Activated CD4-positive, CD25-positive, alpha-beta regulatory T cell treated with anti-CD3 and anti-CD28 coated beads, Interleukin-2, amount 50 U/mL, for 72 hours (primary cell): ENCODE data around the gene SERTAD1.
"Not testable (repeated sequence)": the region's sequence is repeated elsewhere in the genome, so short reads cannot be mapped to it uniquely, and the experiment has no call there.

ENCODE experiments used
- DNase-seq: peaks from one replicate; pipeline ENCODE4 v3.0.0; 2021

The SERTAD1 gene

DNA sequence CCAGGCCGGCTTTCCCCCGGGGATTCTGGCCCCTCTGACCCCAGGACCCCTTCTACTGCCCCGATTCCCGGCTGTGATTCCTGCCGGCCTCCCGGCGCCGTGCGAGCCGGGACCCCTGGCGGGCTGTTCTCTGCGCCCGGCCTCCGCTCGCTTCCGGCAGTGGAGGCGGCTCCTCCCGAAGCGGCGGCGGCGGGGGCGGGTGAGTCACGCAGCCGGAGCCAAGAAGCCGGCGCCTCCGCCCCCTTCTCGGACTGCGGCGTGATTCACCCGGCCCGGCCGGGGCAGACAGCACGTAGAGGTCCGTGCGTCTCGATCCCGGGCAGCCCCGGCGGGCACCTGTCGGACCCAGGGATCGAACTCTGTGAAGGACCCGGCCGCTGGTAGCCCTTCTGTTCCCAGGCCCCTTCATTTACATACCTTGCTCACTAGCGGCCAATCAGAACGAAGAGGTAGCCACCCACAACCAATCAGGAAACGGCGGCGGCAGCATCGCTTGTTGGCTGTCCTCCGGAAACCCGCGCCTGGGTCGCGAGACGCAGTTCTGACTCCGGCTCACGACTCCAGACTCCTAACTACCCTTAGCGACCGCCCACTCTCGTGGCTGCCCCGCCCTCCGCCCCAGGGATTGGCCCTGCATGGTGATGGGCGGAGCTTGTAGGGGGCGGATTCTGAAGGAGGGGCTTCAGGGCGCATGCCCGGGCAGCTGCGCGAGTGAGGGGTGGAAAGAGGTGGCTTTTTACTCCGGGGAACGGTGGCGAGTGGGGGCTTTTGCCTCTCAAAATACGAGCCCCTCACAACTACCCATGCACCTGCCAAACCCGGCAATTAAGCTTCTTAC is at the start of gene SERTAD1:
SERTAD1 (minus strand) TSS at position 543 of the 838 bp plus-strand sequence. CDS start 2,446 bp downstream, outside the sequence.
- peak; percentile 100 for DNase-seq

- no peak for DNase-seq
Measured at GRCh38 chr19:40474737-40475136, 48.9 kb upstream of the SERTAD1 start.

GRCh38 chr19:40472516-40472915 is 46.7 kb upstream of the SERTAD1 start:
- no peak for DNase-seq

- no peak for DNase-seq
Measured at GRCh38 chr19:40471111-40471510, 45.3 kb upstream of the SERTAD1 start.

DNA sequence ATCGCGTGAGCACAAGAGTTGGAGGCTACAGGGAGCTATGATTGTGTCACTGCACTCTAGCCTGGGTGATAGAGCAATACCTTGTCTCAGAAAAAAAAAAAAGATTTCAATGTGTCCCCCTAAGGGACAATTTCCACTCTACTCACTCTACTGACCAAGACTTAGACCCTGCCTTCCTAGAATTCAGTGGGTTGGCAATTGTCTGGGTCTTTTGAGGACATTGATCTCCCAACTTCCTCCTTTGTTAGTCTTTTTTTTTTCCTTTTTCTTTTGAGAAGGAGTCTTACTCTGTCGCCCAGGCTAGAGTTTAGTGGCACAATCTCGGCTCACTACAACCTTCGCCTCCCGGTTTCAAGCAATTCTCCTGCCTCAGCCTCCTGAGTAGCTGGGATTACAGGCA is 43.2 kb upstream of the SERTAD1 start:
- DNase-seq = no peak

DNA sequence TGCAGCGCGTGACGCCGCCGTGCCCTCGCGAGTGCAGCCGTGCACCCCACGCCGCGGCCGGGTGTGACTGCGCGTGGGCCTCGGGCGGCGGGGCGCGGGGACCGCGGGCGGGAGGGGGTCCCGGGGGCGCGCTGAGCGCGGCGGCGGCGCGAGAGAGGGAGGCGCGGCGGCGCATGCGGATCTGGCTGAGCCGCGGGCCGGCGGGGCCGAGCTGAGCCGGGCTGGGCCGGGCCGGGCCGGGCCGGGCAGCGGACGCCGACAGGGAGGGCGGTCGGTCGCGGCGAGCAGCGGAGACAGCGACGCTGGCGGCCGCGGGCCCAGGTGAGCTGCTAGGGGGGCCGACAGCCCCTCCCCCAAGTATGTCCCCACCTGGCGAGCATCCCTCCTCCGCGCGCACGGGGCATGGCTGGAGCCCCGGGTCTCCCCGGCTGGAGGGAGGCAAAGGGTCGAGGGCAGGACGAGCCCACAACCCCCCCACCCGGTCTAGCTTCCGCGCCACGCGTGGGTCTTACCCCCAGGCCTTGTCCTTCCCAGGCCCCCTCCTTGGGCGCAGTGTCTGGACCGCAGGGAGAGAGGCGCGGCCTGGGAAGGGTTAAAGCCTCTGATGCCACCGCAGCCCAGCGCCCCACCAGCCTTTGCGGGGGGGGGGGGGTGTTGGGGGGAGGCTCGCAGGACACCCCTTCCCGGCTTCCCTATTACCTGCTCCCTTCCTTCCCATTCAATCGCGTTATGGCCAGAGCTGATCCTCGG is 41.4 kb upstream of the SERTAD1 start, which contains the start of gene SPTBN4:
SPTBN4 (plus strand) TSS at position 17 of the 750 bp plus-strand sequence. CDS start 5,621 bp downstream, outside the sequence.
- DNase-seq = no peak

DNA sequence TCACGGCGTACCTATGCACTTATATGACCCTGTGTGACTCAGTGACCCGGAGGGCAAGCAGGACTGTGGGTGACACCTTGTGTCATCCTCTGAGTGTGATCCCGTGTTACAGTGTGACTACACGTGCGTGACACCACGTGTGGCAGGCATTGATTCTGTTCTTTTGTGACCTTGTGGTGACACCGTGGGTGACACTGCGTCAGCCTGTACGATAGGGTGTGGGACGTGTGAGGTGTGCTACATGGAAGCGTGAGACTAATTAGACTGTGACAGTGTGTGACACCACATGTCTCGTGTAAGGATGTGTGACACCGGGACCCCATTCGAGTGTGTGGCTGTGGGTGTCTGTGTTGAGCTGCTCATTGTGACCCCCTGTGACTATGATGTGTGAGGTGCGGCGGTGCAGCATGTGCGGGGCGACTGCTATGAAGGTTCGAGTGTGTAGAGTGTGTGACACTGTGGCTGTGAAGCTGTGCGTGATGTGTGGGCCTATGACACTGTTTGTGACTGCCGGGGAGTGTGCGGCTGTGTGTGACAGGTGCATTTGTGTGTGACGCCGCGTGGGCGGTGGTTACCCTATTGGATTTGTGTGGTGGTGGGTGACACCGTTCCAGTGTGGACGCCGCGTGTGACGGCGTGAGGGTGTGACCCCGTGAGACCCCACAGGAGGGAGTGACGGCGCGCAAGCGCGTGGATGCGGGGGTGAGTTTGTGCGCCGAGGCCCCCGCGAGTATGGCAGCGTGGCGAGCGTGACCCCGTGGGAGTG is 40.6 kb upstream of the SERTAD1 start:
- peak; percentile 45 for DNase-seq

DNA sequence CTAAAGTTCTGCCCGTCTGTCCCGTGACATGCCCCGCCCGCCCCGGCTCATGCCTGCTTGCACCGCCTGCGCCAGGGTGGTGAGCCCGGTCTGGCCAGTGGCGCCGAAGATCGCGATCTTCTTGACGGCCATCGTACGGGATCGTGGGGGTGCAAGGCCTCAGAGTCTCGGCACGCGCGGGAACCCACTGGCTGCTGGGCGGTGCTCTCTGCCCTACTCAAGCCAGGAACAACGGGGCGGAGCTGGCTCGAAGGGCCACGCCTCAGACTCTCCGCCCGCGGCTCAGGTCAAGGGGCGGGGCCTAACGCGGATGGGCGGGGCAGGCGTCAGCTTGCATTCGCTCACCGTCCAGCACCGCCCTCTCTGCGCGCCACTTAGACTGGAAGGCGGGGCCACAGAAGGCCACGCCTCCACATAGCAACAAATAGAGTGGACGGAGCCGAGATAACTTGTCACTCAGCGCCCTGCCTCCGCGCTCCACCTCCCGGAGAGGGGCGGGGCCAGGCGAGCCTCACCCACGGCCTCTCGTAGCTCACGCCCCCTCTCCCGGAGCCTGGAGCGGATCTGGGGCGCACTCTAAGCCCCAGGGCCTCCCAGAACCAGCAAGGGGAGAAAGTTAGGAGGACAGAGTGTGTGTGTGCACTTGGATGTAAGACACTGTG is 39.9 kb upstream of the SERTAD1 start, which contains the start of gene BLVRB:
BLVRB (minus strand) TSS at position 189 of the 662 bp plus-strand sequence; CDS start at position 132, 57 bp downstream.
- DNase-seq = peak; percentile 100

GRCh38 chr19:40465025-40465556 is 39.3 kb upstream of the SERTAD1 start:
- DNase-seq = no peak

DNA sequence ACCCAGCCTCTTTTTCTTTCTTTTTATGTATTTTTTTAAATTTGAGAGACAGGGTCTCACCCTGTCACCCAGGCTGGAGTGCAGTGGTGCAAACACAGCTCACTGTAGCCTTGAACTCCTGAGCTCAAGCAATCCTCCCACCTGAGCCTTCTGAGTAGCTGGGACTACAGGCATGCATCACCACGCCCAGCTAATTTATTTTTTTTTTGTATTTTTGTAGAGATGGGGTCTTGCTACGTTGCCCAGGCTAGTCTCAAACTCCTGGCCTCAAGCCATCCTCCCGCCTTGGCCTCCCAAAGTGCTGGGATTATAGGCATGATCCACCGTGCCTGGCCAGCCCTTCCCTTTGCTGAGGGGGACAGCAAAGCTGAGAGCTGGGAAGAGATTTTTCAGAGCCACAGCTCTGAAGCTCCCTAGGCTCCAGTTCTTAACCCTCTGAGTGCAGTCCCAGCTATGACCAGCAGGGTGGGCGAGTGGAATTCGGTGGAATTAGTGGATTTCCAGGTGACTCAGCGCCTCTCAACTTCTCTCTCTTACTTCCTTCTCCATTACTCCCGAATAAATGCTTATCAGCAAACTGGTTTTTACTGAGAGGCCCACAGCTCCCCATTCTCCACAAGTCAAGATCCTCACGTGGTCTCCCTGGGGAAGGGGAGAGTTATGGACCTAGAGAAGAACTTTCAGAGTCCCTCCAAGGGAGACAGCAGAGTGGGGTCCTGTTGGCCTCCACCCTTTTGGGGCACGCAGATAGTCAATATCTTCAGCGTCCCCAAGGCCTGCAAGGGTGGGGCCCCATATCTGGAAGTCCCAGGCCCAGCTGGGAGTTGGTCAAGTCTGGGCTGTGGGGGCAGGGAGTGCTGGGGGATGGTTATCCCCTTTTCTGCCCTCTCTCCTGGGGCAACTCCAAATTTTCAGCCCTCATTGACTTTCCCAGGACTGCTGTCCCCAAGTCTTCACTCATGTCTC is 38.5 kb upstream of the SERTAD1 start:
- DNase-seq = peak; percentile 68

GRCh38 chr19:40463587-40464037 is 37.8 kb upstream of the SERTAD1 start:
- not testable (repeated sequence) for DNase-seq

DNA sequence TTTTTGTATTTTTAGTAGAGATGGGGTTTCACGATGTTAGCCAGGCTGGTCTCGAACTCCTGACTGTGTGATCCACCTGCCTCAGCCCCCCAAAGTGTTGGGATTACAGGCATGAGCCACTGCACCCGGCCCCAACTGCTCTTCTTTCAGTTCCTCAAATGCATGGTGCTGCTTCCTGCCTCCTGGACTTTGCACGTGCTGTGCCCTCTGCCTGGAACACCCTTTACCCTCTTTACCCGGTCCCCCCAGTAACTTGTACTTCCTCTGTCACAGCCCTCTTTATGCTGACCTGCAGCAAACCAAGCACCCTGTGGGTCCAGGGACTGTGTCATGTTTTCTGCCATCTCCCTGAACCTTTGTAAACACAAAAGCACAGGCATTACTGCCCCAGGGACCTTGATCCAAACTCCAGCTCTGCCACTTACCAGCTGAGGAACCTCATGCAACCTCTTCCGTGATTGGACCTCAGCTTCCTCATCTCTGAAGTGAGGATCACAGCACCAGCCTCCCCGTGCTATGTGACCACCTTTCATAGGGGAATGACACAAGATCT is 36.0 kb upstream of the SERTAD1 start:
- DNase-seq = no peak

DNA sequence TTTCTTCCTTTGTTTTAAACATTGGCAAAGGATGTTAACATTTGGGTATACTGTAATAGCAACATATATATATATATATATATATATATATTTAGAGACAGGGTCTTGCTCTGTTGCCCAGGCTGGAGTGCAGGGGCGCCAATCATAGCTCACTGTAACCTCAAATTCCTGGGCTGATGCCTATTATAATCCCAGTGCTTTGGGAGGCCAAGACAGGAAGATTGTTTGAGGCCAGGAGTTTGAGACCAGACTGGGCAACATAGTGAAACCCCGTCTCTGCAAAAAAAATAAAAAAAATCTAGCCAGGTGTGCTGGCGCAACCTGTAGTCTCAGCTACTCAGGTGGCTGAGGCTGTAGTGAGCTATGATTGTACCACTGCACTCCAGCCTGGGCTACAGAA is 34.4 kb upstream of the SERTAD1 start:
- no peak for DNase-seq

DNA sequence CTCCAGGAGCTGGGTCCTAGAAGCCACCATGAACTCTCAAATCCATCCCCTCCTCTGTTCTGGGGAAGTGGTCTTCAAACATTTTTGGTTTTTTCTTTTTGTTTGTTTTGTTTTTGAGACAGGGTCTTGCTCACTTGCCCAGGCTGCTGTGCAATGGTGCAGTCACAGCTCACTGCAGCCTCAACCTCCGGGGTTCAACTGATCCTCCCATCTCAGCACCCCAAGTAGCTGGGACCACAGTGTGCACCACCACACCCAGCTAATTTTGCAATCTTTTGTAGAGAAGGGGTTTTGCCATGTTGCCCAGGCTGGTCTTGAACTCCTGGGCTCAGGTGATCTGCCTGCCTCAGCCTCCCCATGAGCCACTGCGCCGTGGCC is 32.8 kb upstream of the SERTAD1 start:
- DNase-seq = no peak

DNA sequence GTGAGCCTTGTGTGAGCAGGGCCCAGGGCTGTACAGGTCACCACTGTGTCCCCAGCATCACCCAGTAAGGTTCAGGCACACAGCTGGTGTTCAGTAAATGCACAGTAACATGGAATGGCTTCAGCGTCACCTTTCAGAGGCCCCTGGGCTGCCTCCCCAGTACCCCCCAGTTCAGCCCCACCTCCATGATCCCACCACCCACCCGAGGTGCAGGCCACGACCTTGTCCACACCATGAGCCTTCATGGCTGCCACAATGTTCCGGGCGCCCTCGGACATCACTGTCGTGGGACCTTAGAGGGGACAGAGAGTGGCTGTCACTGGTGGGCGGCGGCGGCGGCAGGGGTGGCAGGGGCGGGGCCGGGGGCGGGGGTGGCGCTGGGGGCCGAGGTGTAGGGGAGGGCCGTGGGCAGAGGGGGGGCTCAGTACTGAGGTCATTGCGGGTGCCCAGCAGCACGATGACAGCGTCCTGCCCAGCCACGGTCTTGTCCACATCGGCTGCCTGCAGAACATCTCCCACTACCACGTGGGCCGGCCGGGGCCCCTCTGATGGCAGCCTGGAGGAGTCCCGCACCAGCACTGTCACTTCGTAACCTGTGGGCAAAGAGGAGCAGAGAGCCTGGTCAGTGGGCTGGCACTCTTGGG is 32.3 kb upstream of the SERTAD1 start:
- DNase-seq = no peak

DNA sequence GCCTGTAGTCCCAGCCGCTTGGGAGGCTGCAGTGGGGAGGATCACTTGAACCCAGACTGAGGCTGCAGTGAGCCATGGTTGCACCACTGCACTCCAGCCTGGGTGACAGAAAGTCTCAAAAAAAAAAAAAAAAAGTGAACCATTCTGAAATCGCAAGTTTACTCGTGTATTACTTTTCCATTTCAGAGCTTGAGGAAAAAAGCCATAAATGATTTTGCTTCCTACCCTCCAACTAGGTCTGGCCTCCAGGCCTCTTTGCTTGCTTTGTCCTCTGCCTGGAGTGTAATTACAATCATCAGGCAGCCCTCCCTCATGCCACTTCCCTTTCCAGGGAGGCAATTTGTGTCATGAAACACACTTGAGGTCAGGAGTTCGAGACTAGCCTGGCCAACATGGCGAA is 31.3 kb upstream of the SERTAD1 start:
- DNase-seq = no peak

DNA sequence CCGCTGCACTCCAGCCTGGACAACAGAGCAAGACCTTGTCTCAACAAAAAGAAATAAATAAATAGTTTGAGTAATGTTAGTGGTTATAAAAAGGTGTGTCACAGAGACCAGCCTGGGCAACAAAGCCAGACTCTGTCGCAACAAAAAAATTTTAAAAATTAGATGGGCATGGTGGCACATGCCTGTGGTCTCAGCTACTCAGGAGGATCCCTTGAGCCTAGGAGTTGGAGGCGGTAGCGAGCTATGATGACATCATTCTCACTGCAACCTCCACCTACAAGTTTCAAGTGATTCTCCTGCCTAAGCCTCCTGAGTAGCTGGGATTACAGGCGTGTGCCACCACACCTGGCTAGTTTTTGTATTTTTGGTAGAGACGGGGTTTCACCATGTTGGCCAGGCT is 28.2 kb upstream of the SERTAD1 start:
- DNase-seq = not testable (repeated sequence)

DNA sequence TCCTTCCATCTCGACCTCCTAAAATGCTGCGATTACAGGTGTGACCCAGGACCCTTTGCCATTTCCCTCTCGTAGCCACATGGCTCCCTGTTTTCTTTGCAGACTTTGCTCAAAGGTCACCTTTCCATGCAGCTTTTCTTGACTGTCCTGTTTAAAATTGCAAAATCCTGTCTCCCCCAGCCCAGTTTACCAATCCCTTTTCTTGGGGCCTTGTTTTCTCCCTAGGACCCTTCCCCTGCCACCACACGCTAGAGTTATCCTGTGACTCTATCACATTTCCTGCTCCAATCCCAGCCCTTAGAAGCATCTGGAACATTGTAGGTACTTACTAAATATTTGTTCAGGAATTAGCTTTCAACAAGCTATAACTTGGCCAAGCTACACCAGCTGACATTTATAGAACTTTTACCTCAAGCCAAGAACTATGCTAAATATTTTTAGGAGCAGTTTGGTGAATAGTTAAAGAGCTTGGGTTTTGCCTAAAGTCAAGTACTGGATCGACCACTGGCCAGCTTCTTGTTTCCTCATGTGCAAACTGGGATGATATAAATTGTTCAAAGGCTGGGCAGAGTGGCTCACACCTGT is 27.5 kb upstream of the SERTAD1 start:
- no peak for DNase-seq

DNA sequence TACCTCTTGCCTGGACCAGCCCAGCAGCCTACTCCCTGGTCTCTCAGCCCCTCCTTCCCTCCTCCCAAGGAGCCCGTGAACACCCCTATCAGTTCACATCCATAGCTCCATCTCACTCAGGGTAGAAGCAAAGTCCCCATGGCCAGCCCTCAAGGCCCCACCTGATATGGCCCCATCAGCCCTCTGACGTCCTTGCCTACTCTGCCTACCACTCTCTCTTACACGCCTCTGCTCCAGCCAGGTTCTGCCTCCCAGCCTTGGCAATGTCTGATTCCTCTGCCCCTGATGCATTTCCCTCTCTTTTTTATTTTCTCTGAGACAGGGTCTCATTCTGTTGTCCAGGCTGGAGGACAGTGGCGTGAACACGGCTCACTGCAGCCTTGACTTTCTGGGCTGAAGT is 26.2 kb upstream of the SERTAD1 start:
- DNase-seq = no peak

DNA sequence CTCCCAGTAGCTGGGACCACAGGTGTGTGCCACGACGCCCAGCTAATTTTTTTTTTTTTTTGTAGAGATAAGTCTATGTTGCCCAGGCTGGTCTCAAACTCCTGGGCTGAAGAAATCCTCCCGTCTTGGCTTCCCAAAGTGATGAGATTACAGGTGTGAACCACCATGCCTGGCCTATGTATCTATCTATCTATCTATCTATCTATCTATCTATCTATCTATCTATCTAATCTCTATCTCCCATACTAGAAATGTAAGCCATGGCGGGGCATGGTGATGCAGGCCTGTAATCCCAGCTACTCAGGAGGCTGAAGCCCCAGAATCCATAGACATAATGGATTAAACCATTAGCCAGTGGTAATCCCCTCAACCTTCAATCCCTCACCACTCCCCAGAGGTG is 24.9 kb upstream of the SERTAD1 start:
- DNase-seq = no peak
